ENCODE results near the gene CEP68.
A peak's percentile ranks its signal among the peaks of the same experiment; 100 is the strongest.
"Not testable (repeated sequence)": the region's sequence is repeated elsewhere in the genome, so short reads cannot be mapped to it uniquely, and the experiment has no call there.

CEP68 gene

GRCh38 chr2:65056215-65057053 is at the start of gene CEP68:
CEP68 (plus strand) TSS chr2:65056416; CDS start chr2:65069445, 13,029 bp downstream.
- peak; percentile 92 for DNase-seq (ENCODE audit: low read depth)

- DNase-seq (ENCODE audit: low read depth) = no peak
These were observed 42.4 kb upstream of the CEP68 start for GRCh38 chr2:65013776-65014175.

GRCh38 chr2:65015731-65016130 is 40.5 kb upstream of the CEP68 start:
- DNase-seq (ENCODE audit: low read depth) = no peak

- DNase-seq (ENCODE audit: low read depth) = no peak
These were observed 39.4 kb upstream of the CEP68 start for GRCh38 chr2:65016789-65017188.

- DNase-seq (ENCODE audit: low read depth) = no peak
These were observed 38.9 kb upstream of the CEP68 start for GRCh38 chr2:65017335-65017734.

- no peak for DNase-seq (ENCODE audit: low read depth)
These were observed 38.1 kb upstream of the CEP68 start for GRCh38 chr2:65018141-65018582.

GRCh38 chr2:65019010-65019409 is 37.2 kb upstream of the CEP68 start:
- no peak for DNase-seq (ENCODE audit: low read depth)

- no peak for DNase-seq (ENCODE audit: low read depth)
These were observed 36.5 kb upstream of the CEP68 start for GRCh38 chr2:65019675-65020195.

- not testable (repeated sequence) for DNase-seq (ENCODE audit: low read depth)
These were observed 36.0 kb upstream of the CEP68 start for GRCh38 chr2:65020251-65020650.

- no peak for DNase-seq (ENCODE audit: low read depth)
These were observed 35.2 kb upstream of the CEP68 start for GRCh38 chr2:65020943-65021528.

GRCh38 chr2:65021709-65022108 is 34.5 kb upstream of the CEP68 start:
- DNase-seq (ENCODE audit: low read depth) = no peak

GRCh38 chr2:65022189-65022588 is 34.0 kb upstream of the CEP68 start:
- no peak for DNase-seq (ENCODE audit: low read depth)

GRCh38 chr2:65023742-65024141 is 32.5 kb upstream of the CEP68 start:
- no peak for DNase-seq (ENCODE audit: low read depth)

- no peak for DNase-seq (ENCODE audit: low read depth)
These were observed 31.9 kb upstream of the CEP68 start for GRCh38 chr2:65024149-65024829.

GRCh38 chr2:65025453-65026123 is 30.6 kb upstream of the CEP68 start:
- DNase-seq (ENCODE audit: low read depth) = no peak

- no peak for DNase-seq (ENCODE audit: low read depth)
These were observed 30.1 kb upstream of the CEP68 start for GRCh38 chr2:65026154-65026553.

GRCh38 chr2:65026704-65027464 is 29.3 kb upstream of the CEP68 start:
- no peak for DNase-seq (ENCODE audit: low read depth)

GRCh38 chr2:65027616-65028244 is 28.5 kb upstream of the CEP68 start:
- no peak for DNase-seq (ENCODE audit: low read depth)

- no peak for DNase-seq (ENCODE audit: low read depth)
These were observed 25.5 kb upstream of the CEP68 start for GRCh38 chr2:65030476-65031332.

All from stimulated activated CD8-positive, alpha-beta memory T cell treated with anti-CD3 and anti-CD28 coated beads, Interleukin-12 subunit alpha, Interleukin-12 subunit beta, amount 100 ng/mL, for 1 hour (primary cell).